22Rv1 (cell line): ENCODE data around the gene PDGFRB.

Experiments used
- H3K27ac ChIP-seq: fragments of 450-650 bp; 2 replicates; pipeline ENCODE4 v1.5.1; 2017
- CTCF ChIP-seq: fragments of 450-650 bp; IDR thresholded peaks from 2 replicates; pipeline ENCODE4 v1.5.1; 2017; ENCODE audit warnings: mild to moderate bottlenecking
- ZFX ChIP-seq: fragments of 450-650 bp; IDR thresholded peaks from 2 replicates; pipeline ENCODE4 v1.6.1; 2017; ENCODE audit warnings: antibody characterized with exemption, borderline replicate concordance

The PDGFRB gene

GRCh38 chr5:150176745-150177477, 21.3 kb upstream of the PDGFRB start:
- no peak overlapping the region for H3K27ac ChIP-seq
- no peak for TF ChIP-seq ZFX
- TF ChIP-seq CTCF = no peak

- peak; percentile 63 for TF ChIP-seq CTCF
- no peak for TF ChIP-seq ZFX
- H3K27ac ChIP-seq = no peak overlapping the region
Observed at GRCh38 chr5:150175536-150175935, 19.9 kb upstream of the PDGFRB start.

- no peak overlapping the region for H3K27ac ChIP-seq
- TF ChIP-seq ZFX (no peak), CTCF (no peak)
Observed at GRCh38 chr5:150175076-150175475, 19.4 kb upstream of the PDGFRB start.

- H3K27ac ChIP-seq = no peak overlapping the region
- TF ChIP-seq CTCF (no peak), ZFX (no peak)
Observed at GRCh38 chr5:150174285-150174684, 18.6 kb upstream of the PDGFRB start.

GRCh38 chr5:150173161-150173560, 17.5 kb upstream of the PDGFRB start:
- H3K27ac ChIP-seq = no peak overlapping the region
- TF ChIP-seq CTCF = no peak
- no peak for TF ChIP-seq ZFX

- TF ChIP-seq CTCF (no peak), ZFX (no peak)
- H3K27ac ChIP-seq = no peak overlapping the region
Observed at GRCh38 chr5:150172556-150172955, 16.9 kb upstream of the PDGFRB start.

- TF ChIP-seq ZFX (no peak), CTCF (no peak)
- H3K27ac ChIP-seq = no peak overlapping the region
Observed at GRCh38 chr5:150172145-150172544, 16.5 kb upstream of the PDGFRB start.
